Glomerular visceral epithelial cell (primary cell): ENCODE data around the gene C1orf210.
A peak's percentile ranks its signal among the peaks of the same experiment; 100 is the strongest.

Experiments used
- DNase-seq: peaks from one replicate; pipeline ENCODE4 v3.0.0-alpha.2; 2016; ENCODE audit errors: extremely low spot score

The C1orf210 gene

DNA sequence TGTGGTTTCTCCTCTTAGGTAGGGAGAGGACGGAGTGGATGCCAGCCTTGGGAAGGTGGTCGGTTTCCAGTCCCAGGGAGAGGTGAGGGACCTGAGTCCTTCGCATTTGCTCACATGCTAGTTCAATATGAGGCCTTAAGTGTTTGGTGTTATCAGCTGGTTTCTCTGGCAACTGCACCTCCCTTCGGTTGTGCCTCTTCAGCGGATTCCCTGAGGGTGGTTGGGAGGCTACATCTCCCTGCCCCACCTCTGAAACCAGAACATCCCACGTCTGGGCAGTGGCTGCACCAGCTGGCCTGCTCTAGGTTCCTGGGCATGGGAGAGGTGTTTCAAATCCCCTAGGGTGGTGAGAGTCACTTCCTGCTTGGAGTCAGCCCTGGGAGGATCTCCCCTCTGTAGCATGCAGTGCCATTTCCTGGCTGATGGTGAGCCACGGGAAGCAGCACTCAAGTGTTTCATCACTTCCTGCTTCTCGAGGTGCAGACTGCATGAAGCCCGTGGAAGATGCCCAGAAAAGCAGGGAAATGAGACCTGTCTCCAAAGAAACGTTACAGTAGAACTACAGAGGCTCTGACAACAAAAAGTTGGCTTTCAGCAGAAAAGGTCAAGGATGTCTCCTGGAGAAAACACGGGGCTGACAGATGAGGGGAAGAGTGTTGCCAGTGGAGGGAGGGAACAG is 11.1 kb downstream of the C1orf210 start:
- DNase-seq: peak; percentile 11

DNA sequence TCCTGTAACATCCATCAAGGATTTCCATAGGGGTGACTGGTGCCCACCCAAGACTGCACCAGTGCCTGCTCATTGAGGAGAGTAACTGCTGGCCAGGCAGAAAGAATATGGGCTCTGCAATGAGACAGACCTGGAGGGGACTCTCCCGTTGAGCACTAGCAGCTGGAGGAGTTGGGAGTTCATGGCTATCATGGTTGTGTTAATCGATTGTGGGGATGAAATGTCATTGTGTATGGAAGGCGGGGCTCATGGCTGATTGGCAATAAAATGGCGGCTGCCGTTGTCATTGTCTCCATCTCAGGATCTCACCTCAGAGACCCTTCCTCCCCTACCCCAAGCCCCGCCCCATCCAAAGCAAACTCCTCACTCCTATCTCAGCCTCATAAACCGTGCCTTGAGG is 11.7 kb downstream of the C1orf210 start:
- DNase-seq: no peak

DNA sequence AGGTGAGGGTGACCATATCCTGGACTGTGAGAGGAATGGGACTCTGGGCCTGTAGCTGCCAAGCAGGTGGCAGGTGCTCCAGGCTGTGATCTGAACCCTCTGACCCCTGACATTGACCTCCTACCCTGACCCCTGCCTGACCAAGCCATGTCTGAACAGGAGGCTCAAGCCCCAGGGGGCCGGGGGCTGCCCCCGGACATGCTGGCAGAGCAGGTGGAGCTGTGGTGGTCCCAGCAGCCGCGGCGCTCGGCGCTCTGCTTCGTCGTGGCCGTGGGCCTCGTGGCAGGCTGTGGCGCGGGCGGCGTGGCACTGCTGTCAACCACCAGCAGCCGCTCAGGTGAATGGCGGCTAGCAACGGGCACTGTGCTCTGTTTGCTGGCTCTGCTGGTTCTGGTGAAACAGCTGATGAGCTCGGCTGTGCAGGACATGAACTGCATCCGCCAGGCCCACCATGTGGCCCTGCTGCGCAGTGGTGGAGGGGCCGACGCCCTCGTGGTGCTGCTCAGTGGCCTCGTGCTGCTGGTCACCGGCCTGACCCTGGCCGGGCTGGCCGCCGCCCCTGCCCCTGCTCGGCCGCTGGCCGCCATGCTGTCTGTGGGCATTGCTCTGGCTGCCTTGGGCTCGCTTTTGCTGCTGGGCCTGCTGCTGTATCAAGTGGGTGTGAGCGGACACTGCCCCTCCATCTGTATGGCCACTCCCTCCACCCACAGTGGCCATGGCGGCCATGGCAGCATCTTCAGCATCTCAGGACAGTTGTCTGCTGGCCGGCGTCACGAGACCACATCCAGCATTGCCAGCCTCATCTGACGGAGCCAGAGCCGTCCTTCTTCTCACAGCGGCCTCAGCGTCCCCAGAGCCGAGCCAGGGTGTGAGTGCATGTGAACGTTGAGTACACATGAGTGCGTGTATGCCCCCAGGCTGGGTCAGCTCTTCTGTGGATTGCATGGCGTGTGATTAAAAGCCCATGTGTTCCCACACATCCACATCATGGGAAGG is 12.5 kb downstream of the C1orf210 start:
- no peak for DNase-seq

DNA sequence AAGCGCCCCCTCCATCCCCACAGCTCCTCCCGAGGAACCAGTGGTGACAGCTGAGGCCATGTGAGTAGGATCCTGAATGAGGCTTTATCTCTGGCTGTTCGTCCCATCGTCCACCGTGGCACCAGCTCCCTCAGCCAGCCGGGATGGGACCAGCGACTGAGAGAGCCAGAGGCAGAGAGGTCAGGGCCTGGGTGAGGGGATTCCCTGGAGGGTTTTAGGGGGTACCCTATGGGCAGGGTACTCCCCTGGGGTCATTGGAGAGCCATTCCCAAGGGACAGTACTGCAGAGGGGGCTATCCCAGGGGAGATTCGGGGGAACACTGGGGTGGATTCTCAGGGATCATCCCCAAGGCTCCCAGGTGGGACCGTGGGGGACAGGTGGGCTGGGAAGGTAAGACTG is 13.2 kb downstream of the C1orf210 start:
- no peak for DNase-seq

DNA sequence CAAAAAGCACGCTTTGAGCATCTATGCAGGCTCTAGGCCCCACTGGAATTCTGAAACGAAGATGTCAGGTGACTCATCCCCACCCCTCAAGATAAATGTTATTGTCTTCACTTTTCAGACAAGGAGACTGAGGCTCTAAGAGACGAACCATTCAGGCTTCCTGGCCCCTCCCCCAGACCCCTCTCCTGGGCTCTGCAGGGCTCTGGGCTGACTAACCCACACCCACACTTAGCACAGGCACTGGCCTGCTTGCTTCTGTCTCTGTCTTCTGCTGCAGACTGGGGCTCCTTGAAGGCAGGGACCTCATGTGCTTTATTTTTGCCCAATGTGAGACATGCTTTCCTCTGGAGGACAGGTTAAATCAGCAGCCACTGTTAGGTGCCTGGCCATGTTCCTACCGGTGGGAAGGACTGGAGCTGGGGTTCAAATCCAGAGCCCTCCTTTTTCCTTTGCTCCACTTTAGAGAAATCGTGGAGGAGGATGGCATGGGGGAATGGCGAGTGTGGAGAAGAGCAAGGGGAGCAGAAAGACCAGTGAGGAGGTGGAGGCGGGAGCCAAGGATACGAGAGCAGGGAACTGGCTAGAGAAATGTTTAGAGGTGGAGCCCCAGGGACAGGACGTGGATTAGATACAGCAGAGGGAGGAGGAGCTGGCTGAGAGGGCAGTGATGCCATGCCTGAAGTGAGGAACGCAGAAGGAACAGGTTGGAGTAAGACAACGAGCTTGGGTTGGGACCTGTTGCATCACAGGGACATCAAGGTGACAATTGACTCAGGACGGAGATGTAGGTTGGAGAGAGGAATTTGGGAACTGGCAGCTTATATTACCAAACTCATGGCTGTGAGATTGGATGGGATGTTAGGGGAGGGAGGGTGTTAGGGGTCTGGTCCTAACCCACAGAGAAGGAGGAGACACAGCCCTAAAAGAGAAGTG is 13.9 kb downstream of the C1orf210 start:
- DNase-seq: no peak

DNA sequence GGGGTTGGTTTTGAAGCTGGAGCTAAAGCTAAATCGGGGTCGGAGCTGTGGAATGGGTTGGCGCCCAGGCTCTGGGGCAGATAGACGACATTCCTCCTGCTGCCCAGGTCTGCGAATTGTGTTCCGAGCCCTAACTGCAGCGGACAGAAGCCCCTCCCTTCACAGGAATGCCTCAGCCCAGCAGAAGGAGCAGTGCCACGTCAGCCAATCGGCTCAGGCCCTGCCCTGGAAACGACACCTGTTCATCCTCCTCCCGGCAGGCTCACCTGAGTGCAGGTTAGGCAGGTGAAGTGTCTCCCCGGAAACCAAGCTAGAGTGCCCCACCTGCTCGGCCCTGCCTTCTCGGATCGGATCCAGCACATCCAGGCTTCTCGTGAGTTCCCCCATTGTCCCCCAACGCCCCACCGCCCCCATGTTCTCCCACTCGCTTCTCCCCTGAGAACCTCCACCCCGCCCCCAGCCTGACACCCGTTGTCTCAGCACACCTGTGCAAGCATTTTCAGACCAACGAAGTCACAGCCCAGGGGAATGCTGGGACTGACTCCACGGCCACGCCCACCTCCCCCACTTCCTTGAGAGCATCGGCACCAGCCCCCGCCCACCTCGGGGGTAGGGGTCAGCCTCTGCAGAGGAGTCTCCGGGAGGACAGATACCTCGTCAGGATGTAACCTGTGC is 14.8 kb downstream of the C1orf210 start:
- no peak for DNase-seq

DNA sequence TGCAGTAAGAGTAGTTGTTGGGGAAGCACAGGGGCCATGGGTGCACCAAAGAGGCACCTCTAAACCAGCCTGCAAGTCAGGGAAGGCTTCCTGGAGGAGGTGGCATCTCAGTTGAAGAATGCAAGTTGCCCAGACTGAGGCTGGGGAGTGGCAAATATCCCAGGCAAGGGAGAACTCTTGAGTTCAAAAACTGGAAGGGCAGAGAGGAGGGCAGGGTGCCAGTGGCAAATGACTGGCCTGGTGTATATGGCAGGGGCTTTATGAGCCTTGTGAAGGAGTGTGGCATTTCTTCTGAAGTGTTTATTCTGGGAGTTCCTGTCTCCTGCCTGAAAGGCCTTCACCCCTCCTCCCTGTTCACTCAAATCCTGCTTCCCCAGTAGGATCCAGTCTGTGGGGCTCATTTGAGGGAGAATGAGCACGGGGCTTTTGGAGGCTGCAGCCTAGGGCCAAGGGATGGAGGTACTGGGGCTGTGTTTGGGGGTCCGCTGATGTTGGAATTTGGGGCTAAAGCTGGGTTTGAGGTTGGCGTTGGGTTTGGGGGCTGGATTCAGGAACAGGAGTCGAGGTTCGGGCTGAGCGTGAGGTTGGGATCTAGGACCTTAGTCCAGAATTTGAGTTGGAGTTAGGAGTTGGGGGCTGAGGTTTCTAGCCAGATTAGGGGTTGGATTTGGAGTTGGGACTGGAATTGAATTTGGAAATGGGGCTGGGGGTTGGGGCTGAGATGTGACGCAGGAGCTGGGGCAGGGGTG is 15.6 kb downstream of the C1orf210 start, which contains the start of gene TMEM125:
TSS of gene TMEM125 (plus strand) at position 357 of the 749 bp plus-strand sequence. CDS start 2,740 bp downstream, outside the sequence.
- DNase-seq: no peak

DNA sequence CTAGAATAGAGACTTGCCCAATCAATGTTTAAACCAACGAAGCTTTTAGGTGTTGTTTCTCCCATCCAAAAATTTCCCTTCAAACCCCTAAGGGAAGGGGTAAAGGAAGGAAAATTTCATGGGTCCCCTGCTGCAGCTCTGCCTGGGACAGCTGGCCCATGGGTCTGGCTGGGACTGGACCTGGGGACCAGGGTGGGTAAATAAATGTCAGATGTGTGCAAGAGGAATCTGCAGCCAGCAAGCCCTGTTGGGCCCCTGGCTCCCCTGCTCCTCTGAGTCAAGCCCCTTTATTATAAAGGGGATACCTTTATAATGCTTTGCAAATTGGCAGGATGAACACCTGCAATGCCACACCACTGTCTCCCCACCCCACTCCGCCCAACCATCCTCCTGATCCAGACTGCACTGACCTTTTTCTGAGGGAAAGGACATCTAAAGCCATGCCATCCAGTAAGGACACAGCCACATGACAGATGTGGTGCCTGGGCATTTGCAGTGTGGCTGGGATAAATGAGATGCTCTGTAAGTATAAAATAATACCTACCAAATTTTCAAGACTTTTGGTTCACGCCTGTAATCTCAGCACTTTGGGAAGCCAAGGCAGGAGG is 17.5 kb downstream of the C1orf210 start:
- DNase-seq: no peak

DNA sequence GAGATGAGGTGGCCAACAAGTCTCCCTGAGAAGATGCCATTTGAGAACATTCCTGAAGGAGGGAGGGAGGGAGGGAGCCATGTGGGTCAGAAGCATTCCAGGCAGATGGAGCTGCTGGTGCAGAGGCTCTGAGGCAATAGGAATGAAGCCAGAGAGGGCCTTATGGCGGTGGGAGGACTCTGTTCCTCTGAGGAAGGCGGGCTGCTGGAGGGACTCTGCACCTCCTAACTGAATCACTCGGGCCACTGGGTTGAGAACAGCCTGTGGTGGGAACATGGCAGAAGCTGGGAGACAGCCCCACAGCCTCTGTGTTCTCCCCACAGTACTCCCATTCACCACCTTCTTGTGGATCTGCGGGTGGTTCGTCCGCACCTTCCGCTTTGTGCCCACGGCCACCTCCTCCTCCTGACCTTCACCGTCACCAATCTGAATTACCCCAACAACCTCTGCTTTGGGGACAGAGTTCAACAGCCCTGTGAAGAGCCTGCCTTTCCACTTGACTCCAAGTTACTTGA is 18.0 kb downstream of the C1orf210 start:
- no peak for DNase-seq

DNA sequence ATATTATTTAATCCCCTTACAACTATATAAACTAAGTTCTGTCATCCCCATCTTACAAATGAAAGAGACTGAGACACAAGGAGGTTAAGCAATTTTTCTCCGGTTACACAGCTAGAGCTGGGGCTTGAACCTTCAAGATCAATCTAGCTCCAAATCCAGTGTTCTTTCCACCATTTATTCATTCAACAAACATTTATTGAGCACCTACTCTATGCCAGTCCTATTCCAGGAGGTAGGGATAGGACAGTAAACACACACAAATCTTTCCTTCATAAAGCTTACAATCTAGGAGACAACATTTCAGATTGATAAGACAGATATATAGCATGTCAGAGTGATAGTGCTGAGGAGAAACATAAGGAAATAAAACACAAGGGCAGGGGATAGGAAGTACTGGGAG is 18.5 kb downstream of the C1orf210 start:
- DNase-seq: no peak

DNA sequence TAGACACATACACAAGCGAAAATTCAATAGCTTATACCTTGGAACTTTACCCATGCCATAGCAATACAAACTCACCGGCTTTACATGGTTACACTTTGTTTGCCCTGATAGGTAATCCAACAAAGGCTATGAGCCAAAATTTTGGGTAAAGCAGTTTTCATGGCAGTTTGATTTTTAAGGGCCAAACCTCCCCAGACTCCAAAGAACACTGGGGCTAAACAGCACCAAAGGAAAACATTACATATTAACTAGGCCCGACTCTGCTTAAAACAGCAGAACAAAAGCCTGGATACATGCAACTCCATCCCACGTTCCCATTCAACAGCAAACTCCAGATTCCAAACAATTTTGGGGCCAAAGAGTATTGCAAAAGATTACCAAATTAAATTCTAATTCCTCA is 19.9 kb downstream of the C1orf210 start:
- no peak for DNase-seq

DNA sequence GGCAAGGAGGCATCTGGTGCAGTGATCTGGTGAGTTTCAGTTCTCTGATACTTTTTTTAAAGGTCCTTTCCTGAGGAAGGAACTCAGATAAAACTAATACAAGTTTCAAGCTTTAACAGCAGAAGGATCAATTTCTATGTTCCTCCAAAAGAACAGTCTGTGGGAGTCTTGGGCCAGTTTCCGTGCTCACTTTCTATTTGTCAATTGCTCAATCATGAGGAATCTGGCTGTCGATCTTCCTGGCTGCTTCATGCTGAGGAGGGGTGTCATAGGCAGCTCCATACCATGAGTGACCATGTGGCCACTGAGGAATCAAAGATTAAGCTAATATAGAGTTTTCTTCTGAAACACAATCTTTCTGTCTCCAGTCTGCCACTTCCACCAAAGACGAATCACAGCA is 27.0 kb downstream of the C1orf210 start:
- no peak for DNase-seq

DNA sequence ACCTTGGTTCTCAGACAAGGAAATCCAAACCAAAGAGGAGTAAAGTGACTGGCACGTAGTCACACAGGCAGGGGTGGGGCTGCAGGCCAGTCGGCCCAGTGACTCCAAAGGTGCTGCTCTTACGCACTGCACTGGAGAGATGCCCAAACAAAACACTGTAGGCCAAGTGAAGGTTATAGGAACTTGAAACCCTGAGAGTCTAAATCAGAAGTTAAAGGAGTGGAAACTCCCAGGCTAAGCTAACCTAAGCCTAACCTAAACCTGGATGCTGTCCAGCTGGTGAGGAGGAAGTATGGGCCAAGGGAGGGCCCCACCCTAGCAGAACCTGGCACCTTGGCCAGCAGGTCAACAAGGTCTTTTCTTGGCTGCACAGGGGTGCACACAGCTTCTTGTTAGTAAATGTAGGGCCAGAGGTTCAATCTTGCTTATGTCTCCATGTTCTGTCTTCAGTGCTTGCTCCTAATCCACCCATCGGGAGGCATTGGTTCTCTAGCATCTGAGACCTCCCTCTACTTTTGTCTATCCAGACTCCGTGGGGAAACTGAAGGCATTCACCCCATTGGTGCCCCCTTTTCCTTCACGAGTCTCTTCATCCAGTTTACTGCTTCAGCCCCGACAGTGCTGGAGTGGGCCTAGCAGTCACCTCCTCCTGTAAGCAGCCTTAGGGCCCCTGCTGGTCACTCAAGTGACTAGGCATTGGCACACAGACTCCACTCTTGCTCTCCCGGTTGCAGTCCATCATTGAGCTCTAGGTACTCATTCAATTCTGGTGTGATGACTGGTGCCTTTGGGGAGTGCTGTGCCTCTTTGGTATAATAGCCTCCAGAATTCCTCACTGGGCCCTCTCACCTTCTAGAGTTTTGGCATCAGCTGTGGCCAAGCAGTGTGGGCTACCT is 28.5 kb downstream of the C1orf210 start:
- DNase-seq: no peak

DNA sequence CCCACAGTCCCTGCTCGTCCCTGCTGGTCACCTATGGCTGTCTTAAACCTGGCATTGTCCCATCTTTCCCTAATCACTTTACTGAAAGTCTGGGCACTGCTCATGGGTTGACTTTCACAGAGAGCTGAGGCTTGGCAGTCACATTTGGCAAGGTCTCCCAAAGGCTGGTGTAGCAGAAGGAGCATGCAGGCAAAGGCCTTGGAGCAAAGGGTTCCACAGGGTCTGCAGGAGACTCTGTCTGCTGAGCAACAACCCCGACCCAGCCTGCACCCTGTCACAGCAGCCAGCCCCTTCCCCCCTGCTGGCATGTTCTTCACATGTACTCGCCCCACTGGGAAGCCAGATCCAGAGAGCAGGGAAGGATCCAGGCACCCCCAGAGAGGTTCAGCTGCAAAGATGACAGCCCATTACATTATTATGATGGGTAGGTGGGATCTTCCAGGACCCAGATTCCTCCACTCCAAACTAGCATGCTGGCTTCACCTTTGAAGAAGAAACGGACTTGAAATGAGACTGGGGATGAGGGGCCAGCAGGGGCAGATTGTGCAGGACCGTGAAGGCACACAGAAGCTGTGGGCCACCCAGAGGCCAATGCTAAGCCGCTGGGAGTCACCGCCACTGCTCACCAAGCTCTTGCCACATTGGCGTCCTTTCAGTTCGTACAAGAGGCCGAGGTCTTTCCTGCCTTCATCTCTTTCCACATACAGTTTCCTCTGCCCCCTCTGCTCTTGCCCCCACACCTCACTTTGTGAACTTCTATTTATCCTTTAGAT is 29.8 kb downstream of the C1orf210 start:
- no peak for DNase-seq

DNA sequence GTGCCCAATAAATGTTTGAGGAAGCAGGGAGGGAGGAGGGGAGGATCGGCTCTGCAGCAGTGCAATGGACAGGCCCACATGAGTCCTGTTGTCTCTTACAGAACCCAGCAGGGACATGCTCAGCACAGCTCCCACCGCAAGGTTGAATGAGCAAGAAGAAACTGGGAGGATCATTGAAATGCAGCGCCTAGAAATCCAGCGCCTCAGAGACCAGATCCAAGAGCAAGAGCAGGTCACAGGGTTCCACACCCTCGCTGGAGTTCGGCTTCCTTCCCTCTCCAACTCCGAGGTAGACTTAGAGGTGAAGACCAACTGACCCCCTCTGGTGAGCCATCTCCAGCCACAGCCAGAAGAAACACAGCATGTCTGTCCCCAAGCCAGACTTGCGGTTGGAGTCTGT is 31.5 kb downstream of the C1orf210 start:
- no peak for DNase-seq

DNA sequence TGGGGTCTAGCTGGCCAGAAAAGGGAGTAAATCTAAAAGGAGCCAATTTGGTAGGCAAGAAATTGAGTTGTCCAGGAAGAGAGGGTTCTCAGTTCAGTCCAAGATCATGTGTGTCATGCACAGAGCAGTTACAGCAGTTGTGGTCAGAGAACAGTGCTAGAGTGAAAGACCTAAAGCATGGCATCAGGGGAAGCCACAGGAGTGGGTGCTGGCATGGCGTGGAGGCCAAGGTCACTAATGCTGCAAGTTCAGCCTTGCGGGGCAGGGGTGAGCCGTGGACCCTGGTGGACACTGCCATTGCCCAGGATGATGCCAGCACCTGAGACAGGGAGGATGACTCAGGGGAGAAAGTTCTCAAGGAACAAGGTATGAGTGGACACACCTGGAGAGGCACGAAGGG is 32.2 kb downstream of the C1orf210 start:
- DNase-seq: no peak

DNA sequence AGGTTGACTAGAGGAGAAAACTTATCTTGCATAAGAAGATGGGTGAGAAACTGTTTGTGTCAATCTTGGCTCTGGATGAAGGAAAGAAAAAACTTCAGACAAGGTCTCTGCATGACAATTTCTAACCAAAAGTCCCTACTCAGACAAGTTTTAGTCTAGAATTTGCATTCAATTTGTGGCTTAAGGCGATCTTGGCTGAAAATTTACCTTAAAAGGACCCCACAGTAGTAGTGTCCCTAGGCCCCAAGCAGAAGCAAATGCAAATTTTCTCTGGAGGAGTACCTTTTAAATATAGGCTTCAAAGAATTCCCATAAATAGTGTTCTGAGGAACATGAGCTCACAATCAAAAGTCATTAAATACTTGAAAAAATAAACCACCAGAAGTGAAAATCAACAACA is 33.2 kb downstream of the C1orf210 start:
- DNase-seq: no peak

DNA sequence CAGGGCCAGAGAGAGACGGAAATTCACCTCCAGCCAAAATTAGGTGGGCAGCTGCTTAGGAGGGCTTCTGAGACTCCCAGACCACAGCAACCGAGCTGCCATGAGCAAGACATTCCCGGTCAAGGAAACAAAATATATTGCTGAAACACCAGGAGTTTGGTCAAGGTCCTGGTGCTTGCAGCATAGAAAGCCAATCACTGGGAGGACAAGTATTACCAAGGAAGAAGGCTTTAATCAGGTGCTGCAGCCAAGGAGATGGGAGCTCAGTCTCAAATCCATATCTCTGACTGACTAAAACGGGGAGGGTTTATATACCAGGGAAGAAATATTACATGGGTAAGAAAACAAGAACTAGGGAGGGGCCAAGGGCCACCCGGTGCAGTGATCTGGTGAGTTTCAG is 34.4 kb downstream of the C1orf210 start:
- DNase-seq: no peak
